Measurements from ENCODE around the gene RUVBL2.
"Not testable (repeated sequence)": the region's sequence is repeated elsewhere in the genome, so short reads cannot be mapped to it uniquely, and the experiment has no call there.

RUVBL2 gene

DNA sequence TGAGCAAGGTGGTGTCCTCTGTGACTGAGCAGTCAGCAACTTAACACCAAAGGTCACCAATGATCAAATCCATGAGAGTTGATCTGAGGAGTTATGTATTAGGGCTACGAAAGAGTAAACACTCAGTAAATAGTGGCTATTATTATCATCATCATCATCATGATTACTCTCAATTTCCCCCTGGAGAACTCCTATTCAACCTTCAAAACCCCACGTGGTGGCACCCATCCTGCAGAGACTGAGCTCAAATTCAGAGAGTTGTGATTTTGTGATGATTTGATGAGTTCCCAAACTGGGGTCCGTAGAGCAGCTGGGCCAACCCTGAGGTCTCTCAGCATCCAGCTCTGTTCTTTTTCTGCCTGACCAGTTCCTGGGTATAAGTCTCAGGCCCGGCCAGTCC is 56.1 kb downstream of the RUVBL2 start:
- DNase-seq (ENCODE audit: low spot score): not testable (repeated sequence)

DNA sequence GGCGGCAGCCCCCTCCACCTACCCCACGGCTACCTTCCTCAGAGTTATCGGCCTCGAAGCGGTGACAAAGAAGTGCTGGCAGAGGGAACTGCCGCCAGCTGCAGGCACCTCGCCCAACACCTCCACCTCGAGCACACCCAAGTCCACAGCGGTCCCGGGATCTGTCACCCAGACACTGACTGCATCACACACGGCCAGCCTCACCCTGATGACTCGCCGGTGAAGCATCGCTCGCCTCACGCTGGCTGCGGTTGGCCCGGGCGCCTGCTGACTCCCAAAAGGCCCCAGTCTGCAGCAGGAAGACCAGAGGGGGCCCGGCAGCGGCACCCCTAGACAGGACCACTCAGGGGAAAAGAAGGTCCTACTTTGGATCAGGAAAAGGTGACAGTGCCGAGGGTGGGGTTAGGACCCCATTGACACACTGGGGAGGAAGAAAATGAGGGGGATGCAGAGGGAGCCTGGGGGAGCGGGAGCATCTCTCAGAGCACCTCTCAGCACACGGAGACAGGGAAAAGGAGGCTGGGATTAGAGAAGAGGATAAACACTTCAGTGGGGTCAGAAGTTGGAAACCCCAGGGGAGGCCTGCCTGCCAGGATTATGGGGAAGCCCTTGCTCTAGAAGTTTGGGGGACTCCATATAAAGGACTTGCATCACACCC is 56.8 kb downstream of the RUVBL2 start:
- DNase-seq (ENCODE audit: low spot score): not testable (repeated sequence)

DNA sequence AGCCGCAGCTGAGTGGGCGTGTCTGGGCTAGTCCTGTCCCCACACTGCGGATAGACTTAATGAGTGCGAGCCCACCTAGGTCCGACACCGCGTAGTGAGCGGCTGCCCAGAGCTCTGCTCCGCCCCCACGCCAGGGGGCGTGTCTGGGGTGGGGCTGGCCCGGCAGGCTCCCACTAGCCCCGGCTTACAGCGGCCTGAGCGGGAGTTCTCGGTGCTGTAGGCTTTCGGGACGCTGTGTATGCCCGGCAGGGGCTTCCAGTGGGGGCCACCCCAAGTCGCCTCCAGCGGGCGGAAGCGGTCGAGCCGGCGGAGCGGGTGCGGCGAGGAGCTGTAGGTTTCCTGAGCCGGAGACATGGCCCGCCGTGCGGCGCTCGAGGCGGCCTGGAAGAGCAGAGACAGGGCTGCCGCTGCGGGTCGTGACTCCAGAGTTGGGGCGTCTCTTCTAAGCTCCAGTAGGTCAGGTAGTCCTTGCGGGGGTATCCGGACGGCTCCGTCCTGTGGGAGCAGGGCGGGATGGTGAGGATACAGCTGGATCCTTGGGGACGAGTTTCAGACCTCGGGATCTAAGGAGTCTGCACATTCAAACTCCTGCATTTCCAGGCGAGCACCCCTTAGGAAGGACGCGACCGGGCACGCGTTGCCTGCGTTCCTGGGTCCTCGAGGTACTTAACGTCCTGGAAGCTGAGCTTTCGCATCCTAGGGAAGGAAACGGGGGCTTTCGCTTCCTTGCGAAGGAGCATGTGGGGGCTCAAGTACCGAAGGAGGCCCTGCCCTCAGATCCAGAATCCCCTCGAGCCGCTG is 62.6 kb downstream of the RUVBL2 start:
- DNase-seq (ENCODE audit: low spot score): peak; percentile 80

GRCh38 chr19:49056902-49057596 is 63.4 kb downstream of the RUVBL2 start:
- not testable (repeated sequence) for DNase-seq (ENCODE audit: low spot score)

GRCh38 chr19:49057636-49058234 is 64.0 kb downstream of the RUVBL2 start, which contains the start of gene CGB7:
Gene CGB7 (minus strand): TSS chr19:49057749. CDS start chr19:49055375, 2,374 bp downstream.
- DNase-seq (ENCODE audit: low spot score): peak; percentile 46

GRCh38 chr19:49058562-49058961 is 64.9 kb downstream of the RUVBL2 start:
- DNase-seq (ENCODE audit: low spot score): peak; percentile 54

GRCh38 chr19:49059053-49059452 is 65.4 kb downstream of the RUVBL2 start:
- no peak for DNase-seq (ENCODE audit: low spot score)

DNA sequence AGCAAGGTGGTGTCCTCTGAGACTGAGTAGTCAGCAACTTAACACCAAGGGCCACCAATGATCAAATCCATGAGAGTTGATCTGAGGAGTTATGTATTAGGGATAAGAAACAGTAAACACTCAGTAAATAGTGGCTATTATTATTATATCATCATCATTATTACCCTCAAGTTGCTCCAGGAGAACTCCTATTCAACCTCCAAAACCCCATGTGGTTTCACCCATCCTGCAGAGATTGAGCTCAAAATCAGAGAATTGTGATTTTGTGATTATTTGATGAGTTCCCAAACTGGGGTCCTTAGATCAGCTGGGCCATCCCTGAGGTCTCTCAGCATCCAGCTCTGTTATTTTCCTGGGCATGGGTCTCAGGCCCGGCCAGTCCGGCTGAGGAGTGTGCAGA is 67.3 kb downstream of the RUVBL2 start:
- no peak for DNase-seq (ENCODE audit: low spot score)

- no peak for DNase-seq (ENCODE audit: low spot score)
Observed at GRCh38 chr19:49061445-49061844, 67.8 kb downstream of the RUVBL2 start.

DNA sequence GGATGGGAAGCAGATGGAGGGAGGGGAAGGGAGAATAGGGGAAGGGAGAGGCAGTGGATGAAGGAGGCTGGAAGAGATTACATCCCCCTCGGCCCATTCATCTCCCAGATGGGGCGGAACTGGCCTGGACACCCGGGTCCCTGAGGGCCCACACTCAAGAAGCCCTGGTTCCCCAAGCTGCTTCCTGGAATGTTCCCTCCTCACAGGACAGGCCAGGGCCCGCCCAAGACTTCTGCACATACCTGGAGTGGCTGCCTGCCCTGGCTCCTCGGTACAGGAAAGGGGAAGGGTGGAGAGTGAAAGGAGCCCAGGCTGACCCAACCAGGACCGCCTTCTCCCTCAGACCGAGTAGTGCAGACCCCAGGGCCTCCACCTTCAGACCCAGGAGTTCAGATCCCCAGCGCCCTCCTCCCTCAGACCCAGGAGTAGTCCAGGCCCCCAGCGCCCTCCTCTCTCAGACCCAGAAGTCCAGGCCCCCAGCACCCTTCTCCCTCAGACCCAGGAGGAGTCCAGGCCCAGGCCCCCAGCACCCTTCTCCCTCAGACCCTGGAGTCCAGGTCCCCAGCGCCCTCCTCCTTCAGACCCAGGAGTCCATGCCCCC is 70.4 kb downstream of the RUVBL2 start:
- no peak for DNase-seq (ENCODE audit: low spot score)

- no peak for DNase-seq (ENCODE audit: low spot score)
Observed at GRCh38 chr19:49064768-49065611, 71.3 kb downstream of the RUVBL2 start, which contains the start of gene NTF4. Gene NTF4 (minus strand): TSS chr19:49064818. CDS start chr19:49061997, 2,821 bp downstream.
